HG02852 (cell line): ENCODE data around the gene PCDHGA8.
"Not testable (repeated sequence)": the region's sequence is repeated elsewhere in the genome, so short reads cannot be mapped to it uniquely, and the experiment has no call there.

Source experiments
- ATAC-seq: cut with Tn5 transposase; IDR thresholded peaks from one replicate; pipeline ENCODE4 v1.9.1; 2021; ENCODE audit warnings: mild to moderate bottlenecking, moderate library complexity; ENCODE audit not compliant: unreplicated experiment

The PCDHGA8 gene

DNA sequence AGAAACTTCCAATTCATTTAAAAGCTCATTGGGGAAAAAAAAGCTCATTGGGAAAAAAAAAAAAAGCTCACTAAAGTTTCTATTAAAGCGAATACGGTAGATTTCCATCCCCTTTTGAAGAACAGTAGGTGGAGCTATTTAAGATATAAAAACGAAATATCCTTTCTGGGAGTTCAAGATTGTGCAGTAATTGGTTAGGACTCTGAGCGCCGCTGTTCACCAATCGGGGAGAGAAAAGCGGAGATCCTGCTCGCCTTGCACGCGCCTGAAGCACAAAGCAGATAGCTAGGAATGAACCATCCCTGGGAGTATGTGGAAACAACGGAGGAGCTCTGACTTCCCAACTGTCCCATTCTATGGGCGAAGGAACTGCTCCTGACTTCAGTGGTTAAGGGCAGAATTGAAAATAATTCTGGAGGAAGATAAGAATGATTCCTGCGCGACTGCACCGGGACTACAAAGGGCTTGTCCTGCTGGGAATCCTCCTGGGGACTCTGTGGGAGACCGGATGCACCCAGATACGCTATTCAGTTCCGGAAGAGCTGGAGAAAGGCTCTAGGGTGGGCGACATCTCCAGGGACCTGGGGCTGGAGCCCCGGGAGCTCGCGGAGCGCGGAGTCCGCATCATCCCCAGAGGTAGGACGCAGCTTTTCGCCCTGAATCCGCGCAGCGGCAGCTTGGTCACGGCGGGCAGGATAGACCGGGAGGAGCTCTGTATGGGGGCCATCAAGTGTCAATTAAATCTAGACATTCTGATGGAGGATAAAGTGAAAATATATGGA, 38.1 kb downstream of the PCDHGA8 start, which contains the start of gene PCDHGA12:
TSS of gene PCDHGA12 (plus strand) at position 176 of the 782 bp plus-strand sequence. CDS start at position 429, 253 bp downstream.
- peak; percentile 79 for ATAC-seq

DNA sequence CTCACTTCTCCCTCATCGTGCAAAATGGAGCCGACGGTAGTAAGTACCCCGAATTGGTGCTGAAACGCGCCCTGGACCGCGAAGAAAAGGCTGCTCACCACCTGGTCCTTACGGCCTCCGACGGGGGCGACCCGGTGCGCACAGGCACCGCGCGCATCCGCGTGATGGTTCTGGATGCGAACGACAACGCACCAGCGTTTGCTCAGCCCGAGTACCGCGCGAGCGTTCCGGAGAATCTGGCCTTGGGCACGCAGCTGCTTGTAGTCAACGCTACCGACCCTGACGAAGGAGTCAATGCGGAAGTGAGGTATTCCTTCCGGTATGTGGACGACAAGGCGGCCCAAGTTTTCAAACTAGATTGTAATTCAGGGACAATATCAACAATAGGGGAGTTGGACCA, 38.9 kb downstream of the PCDHGA8 start:
- ATAC-seq: peak; percentile 54

DNA sequence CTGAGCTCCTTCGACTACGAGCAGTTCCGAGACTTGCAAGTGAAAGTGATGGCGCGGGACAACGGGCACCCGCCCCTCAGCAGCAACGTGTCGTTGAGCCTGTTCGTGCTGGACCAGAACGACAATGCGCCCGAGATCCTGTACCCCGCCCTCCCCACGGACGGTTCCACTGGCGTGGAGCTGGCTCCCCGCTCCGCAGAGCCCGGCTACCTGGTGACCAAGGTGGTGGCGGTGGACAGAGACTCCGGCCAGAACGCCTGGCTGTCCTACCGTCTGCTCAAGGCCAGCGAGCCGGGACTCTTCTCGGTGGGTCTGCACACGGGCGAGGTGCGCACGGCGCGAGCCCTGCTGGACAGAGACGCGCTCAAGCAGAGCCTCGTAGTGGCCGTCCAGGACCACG, 39.9 kb downstream of the PCDHGA8 start:
- not testable (repeated sequence) for ATAC-seq

DNA sequence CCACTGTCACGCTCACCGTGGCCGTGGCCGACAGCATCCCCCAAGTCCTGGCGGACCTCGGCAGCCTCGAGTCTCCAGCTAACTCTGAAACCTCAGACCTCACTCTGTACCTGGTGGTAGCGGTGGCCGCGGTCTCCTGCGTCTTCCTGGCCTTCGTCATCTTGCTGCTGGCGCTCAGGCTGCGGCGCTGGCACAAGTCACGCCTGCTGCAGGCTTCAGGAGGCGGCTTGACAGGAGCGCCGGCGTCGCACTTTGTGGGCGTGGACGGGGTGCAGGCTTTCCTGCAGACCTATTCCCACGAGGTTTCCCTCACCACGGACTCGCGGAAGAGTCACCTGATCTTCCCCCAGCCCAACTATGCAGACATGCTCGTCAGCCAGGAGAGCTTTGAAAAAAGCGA, 40.3 kb downstream of the PCDHGA8 start:
- ATAC-seq: not testable (repeated sequence)

DNA sequence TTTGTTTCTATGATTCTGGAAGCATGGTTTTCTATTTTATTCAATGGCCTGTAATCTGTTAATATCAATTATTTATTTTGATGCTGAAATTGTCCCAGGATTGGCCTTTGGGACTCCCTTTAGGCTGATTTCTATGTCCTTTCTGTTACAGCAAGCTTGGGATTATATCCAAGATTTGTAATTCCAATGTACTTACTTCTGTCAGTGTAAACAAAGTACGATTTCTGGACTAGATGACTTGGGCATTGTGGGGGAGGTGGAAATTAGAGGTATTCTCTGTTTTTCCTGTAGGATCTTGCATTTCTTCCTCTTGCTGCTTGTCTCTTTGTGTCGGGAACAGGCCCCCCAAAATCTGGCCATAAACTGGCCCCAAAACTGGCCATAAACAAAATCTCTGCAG, 41.6 kb downstream of the PCDHGA8 start:
- ATAC-seq: no peak

DNA sequence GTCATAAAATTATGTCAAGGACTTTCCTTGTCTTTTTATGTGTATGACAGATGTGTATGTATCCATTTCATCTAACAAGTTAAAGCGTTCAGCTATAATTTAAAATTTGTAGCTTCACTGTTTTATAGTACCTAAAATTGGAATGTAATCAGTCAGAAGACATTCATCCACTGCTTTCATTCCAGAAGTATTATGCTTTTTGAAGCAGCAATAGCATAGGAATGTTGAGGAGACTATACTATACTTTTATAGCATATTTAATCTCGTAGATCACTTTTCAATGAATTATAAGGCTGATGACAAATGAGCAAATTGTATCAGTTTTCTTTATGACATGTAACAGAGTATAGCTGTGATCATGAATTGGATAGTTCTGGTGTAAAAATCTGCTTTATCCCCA, 44.8 kb downstream of the PCDHGA8 start:
- no peak for ATAC-seq

DNA sequence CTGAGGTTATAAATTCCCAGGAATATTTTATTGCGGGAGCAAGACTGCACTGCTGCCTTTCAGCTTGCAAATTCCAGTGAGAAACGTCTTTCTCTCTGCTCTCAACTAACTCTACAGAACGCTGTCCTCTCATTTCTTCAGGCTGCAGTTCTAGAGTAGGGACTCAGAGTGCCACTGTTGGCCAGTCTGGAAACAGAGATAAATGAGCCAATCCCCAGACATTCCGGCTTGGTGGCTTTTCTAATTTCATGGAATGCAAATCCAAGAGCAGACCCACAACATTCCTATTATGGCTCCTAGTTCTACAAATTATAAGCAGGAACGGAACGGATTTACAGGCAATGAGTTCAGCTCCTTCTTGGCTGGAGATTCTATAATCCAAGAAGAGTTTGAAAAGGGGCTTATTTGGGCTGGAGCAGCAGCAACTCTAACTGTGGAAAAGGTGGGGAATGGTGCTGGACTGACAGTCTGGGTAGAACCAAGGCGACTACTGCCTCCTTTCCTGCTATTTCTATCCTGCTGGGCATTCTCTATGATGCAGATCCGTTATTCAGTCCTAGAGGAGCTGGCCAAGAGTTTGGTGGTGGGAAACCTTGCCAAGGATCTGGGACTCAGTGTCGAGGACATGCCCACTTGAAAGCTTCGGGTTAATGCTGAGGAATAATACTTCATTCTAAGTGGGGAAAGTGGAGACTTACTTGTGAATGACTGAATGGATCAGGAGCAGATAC, 47.1 kb downstream of the PCDHGA8 start:
- ATAC-seq: no peak

DNA sequence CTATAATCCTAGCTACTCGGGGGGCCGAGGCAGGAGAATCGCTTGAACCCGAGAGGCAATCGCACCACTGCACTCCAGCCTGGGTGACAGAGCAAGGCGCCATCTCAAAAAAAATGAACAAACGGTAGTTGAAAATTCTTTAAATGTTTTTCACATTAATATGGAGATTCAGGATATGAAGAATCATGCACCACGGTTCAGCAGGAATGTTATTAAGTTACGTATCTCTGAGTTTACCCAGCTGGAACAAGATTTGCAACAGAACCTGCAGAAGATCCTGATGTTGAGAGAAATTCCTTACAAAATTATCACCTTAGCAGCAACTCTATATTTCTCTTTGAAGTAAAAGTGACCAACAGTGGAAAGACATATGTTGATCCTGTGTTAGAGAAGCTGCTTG, 47.9 kb downstream of the PCDHGA8 start:
- no peak for ATAC-seq

DNA sequence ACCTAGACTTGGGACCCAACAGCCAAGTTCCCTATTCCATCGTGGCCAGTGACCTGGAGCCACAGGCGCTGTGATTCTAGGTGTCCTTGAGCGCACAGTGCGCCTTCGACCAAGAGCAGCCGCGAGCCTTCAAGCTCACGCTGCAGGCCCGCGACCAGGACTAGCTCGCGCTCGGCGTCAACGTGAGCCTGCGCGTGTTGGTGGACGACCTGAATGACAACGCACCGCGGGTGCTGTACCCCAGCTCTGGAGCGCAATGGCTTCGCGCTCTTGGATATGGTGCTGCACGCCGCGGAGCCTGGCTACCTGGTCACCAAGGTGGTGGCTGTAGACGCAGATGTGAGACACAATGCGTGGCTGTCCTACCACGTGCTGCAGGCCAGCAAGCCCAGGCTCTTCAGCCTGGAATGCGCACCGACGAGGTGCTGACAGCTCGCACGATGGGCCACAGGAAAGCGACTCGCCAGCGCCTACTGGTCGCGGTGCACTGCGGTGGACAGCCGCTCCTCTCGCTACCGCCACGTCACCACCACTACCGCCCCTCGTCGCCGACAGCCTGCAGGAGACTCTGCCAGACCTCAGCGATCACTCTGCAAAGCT, 49.2 kb downstream of the PCDHGA8 start:
- no peak for ATAC-seq
